GM20431 (cell line): ENCODE data around the gene ETHE1.

Experiments
- in situ Hi-C: fragments of 300-500 bp; cut with MseI, MboI; formaldehyde crosslinking; loops from one replicate; pipeline ENCODE4 v1.15.0; 2020; ENCODE audit warnings: low sequenced_read_pairs; ENCODE audit not compliant: unreplicated experiment

ETHE1 gene

DNA sequence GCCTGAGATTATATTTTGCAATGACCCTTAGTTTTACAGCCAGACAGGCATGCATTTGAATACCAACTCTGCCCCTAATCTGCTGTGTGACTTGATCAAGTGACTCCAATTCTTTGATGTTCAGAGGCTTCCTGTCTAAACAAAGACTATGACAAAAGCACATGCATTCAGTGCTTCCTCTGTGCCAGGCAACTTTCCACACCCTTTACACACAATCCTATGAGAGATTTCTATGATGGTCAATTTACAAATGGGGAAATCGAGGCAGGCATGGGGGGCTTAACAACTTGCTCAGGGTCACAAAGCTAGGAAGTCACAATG, 57.9 kb downstream of the ETHE1 start:
- in situ Hi-C loops, result no loop called here

GRCh38 chr19:43468354-43469159, 58.4 kb downstream of the ETHE1 start:
- in situ Hi-C loops, result no loop called here

DNA sequence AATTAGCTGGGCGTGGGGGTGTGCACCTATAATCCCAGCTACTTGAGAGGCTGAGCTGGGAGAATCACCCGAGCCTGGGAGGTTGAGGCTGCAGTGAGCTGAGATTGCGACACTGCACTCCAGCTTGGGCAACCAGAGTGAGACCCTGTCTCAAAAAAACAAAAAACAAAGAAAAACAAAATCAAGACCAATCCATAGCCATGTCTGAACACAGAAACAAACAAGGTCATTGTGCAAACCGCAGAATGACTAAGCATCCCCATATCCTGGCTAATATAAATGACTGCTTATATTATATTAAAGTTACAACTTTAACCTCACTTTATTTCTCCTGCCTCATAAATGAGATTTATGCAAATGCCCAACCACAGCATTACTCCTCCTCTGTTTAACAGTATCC, 59.3 kb downstream of the ETHE1 start:
- in situ Hi-C loops, result no loop called here

DNA sequence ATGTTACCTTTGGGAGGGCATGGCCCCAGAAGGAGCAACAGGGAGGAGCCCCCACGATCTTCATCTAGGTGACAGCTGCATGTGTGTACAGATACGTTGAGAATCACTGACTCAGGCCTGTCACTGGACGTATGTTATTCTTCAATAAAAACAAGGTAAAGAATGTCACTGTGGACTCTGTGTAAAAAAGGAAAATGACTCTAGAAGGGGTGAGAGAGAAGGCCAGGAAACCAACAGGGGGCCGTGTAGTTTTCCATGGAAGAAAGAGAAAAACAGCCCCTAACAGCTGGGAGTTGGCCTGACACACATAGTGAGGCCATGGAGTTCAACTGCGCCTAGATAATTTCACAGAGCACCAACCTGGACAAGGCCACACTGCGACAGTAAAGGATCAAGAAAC, 59.7 kb downstream of the ETHE1 start:
- in situ Hi-C loops, result no loop called here

- in situ Hi-C loops, result no loop called here
These were observed 60.2 kb downstream of the ETHE1 start for GRCh38 chr19:43466793-43467192.

GRCh38 chr19:43465468-43466120, 61.4 kb downstream of the ETHE1 start, which contains the start of gene LYPD3:
LYPD3 (minus strand) TSS chr19:43465608; CDS start chr19:43465571, 37 bp downstream.
- in situ Hi-C loops, result no loop called here

GRCh38 chr19:43464134-43464775, 62.7 kb downstream of the ETHE1 start:
- in situ Hi-C loops, result no loop called here

GRCh38 chr19:43463381-43464133, 63.4 kb downstream of the ETHE1 start:
- in situ Hi-C loops, result no loop called here

DNA sequence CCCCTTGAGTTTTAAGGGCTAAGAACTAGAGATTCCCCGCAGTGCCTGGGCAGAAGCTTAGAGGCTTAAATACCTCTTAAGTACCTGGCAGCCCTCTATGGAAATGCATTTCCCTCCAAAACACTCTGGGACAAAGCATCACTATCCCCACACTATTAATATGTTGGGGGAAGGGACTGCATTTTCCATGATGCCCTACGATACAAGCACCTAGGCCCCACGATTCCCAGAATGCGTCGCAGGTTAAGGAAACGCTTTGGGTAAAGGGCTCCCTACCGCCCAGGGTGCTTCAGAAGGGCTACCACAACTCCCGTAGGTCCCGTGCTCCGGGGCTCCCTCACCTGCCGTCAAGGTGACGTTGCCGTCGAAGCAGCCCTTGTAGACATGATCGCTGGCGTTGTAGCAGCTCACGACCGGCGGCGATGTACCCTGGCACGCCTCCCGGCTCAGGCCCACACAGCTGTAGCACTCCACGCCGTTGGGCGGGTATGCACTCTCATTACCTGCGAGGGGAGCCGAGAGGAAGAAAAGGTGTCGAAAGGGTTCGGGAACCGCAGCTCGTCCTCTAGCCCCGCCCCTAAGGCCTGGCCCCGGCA, 64.1 kb downstream of the ETHE1 start:
- in situ Hi-C loops, result no loop called here

GRCh38 chr19:43462383-43462782, 64.6 kb downstream of the ETHE1 start:
- in situ Hi-C loops, result no loop called here

DNA sequence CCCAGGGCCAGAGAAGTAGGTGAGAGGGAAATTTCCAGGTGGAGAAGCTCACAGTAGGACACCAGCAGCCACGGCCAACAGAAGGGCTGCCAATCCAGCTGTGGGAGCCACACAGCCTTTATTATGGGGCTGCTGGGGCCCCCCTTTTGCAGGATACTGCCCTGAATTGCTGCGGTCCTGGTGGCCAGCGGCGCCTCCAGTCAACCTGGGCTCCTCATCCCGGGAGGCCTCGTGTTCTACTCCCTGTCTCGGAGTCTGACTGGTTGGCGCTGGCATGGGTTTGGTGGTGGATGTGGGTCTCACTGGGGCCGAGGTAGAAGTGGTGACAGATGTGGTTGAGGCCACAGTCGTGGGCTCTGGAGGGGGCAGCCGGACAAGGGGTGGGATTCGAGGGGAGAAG, 65.7 kb downstream of the ETHE1 start:
- in situ Hi-C loops, result no loop called here

DNA sequence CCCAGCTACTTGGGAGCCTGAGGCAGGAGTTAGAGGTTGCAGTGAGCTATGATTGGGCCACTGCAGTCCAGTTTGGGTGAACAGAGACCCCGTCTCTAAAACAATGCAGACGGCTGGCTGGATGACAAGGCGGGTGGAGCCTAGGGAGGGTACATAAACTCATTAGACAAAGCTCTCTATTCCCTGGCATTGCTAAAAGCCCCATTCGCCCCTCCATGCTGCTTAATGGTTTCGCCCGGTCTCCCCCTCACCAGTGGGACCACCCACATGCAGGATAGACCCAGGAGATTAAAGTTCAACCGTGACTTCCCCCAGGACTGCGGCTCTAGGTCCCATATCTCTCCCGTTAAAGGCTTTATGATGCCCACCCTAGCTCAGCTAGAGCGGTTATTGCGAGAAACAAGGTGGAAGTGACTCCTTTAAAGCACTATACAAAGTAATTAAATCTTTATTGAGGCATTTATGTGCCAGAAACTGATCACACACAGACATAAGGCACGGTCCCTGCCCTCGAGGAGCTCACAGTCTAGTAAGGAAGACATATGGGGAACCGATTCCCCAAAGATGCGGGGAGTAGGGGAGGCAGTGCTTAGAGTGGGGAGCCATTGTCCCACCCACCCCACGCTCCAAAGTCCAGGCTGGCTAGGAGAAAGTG, 66.5 kb downstream of the ETHE1 start:
- in situ Hi-C loops, result no loop called here

DNA sequence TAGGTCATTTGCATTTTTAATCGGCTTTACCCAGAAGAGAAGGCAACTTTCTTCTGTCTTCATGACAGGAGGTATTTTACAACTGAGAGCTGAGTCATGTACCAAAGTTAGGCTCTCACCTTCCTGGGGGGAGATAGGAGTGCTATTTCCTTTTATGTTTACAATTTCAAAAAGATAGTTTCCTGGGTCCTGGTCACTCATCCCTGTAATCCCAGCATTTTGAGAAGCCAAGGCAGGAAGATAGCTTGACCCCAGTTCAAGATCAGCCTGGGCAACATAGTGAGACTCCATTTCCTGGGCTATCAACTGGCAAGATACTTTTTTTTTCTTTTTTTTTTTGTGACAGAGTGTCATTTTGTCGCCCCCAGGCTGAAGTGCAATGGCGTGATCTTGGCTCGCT, 69.2 kb downstream of the ETHE1 start:
- in situ Hi-C loops, result no loop called here
